ENCODE data around the gene MESD. TPM values are rescaled to one million over a fixed set of nuclear protein-coding genes. Genes with fewer than 3 reads are reported as not detected.
A peak's percentile ranks its signal among the peaks of the same experiment; 100 is the strongest.

Gene MESD
- total and polyA plus RNA-seq, 11 donors = 11.2 to 19.8 (median 14.8) TPM

DNA sequence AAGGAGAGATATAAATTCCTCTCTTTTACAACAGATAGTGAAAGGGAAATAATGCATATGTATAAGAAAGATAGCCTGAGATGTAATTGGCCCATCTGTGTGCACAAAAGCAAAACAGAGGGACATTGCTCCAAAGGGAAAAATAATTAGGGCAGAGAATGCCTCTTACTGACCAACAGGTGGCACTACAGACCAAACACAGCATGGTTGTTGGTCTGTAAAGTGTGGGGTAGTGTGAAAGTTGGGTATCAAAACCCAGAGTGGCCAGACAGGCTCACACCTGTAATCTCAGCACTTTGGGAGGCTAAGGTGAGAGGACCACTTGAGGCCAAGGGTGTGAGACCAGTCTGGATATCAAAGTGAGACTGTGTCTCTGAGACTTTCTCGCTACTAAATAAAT, 6.6 kb upstream of the MESD start:
- no peak for DNase-seq
- intact Hi-C loops (cut with DNase I) = loop anchor here in 5 of 10 donors (5.0 to 10.0 kb wide), 5 partner anchors 109 to 1049 kb away; partner anchors contain the start of gene MEX3B (in 1 of the 5)
- peaks cover 0 to 31% (median 10%) of the 10 kb centered on the region in 12 donors for H3K4me1 ChIP-seq
- H3K27me3 ChIP-seq = no peaks in the 10 kb centered on the region
- no peaks in the 10 kb centered on the region for H3K36me3 ChIP-seq
- WGBS, 4 donors = 90 to 100% (median 98%) methylated on average over 1 of the region's 1 CpG
- TF ChIP-seq, protein P1, sequence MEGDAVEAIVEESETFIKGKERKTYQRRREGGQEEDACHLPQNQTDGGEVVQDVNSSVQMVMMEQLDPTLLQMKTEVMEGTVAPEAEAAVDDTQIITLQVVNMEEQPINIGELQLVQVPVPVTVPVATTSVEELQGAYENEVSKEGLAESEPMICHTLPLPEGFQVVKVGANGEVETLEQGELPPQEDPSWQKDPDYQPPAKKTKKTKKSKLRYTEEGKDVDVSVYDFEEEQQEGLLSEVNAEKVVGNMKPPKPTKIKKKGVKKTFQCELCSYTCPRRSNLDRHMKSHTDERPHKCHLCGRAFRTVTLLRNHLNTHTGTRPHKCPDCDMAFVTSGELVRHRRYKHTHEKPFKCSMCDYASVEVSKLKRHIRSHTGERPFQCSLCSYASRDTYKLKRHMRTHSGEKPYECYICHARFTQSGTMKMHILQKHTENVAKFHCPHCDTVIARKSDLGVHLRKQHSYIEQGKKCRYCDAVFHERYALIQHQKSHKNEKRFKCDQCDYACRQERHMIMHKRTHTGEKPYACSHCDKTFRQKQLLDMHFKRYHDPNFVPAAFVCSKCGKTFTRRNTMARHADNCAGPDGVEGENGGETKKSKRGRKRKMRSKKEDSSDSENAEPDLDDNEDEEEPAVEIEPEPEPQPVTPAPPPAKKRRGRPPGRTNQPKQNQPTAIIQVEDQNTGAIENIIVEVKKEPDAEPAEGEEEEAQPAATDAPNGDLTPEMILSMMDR (IDR thresholded peaks at IDR 0.05) = peak; percentile 25 to 49 (median 42)
- no peak for TF ChIP-seq POLR2A (IDR thresholded peaks at IDR 0.05)
- no peak for ATAC-seq
- no peak overlapping the region for H3K27ac ChIP-seq
- H3K9me3 ChIP-seq = peaks cover 0 to 5% (median 0%) of the 10 kb centered on the region in 12 donors
- no peak overlapping the region for H3K4me3 ChIP-seq

DNA sequence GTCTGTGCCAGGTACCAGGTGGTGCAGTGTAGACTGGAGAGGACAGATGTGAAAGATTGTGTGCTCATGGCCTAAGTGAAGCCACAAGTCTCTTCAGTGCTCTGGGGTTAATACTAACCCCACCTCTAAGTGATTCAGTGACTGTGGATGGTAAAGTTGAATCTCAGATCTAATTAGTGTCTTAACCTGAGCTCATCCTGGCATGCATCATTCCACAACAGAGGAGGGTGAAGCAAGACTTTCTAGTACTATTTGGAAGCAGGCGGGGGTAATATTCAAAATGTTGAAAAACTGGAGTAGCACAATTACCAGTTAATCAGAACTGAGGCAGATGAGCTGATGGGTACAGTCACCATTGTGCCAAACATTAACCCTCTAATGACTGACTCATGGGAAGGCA, 2.8 kb upstream of the MESD start:
- WGBS, 4 donors = 92 to 100% (median 99%) methylated on average over 1 of the region's 1 CpG
- peak overlapping the region in 2 of 12 donors; percentile 41 to 88 for H3K27ac ChIP-seq

DNA sequence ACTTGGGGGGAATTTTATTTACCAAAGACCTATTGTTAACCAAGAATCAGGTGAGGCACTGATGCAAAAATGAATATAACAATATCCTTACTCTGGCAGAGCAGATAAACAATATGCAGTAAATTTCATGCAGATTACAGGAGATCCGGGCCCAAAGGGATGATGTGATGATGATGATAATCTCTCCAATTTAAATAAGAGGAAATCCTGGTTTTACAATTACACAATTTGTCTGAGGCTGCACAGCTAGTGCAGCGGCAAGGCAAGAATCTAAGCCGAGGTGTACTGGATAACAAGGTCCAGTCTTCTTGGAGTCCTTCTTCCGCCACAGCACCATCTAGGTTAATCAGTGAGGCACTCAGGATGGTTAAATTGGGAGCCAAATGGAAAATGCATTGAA, 2.4 kb upstream of the MESD start:
- WGBS, 4 donors = 71 to 73% (median 72%) methylated on average over 4 of the region's 4 CpGs
- H3K27ac ChIP-seq = peak overlapping the region in 10 of 12 donors; percentile 1 to 96 (median 93)
- ATAC-seq (no peak), DNase-seq (no peak)
- peaks cover 0 to 5% (median 0%) of the 10 kb centered on the region in 12 donors for H3K9me3 ChIP-seq
- no peaks in the 10 kb centered on the region for H3K27me3 ChIP-seq
- no peak overlapping the region for H3K4me3 ChIP-seq
- intact Hi-C loops (cut with DNase I) = loop anchor here in 3 of 10 donors (10.0 kb wide), 3 partner anchors 113 to 1053 kb away; partner anchors contain the start of gene MEX3B (in 1 of the 3)
- H3K36me3 ChIP-seq = no peaks in the 10 kb centered on the region
- TF ChIP-seq POLR2A (IDR thresholded peaks at IDR 0.05) = no peak
- TF ChIP-seq, protein P1 (IDR thresholded peaks at IDR 0.05) = no peak
- H3K4me1 ChIP-seq = peaks cover 10 to 45% (median 36%) of the 10 kb centered on the region in 12 donors

More for the DNA sequence above, 2.8 kb upstream of the MESD start:
- H3K27me3 ChIP-seq = no peaks in the 10 kb centered on the region
- no peaks in the 10 kb centered on the region for H3K36me3 ChIP-seq
- no peak overlapping the region for H3K4me3 ChIP-seq
- TF ChIP-seq, protein P1 (IDR thresholded peaks at IDR 0.05) = no peak
- peaks cover 0 to 5% (median 0%) of the 10 kb centered on the region in 12 donors for H3K9me3 ChIP-seq
- peaks cover 10 to 41% (median 32%) of the 10 kb centered on the region in 12 donors for H3K4me1 ChIP-seq
- ATAC-seq = no peak
- intact Hi-C loops (cut with DNase I) = loop anchor here in 3 of 10 donors (10.0 kb wide), 3 partner anchors 112 to 1052 kb away; partner anchors contain the start of gene MEX3B (in 1 of the 3)
- no peak for DNase-seq

DNA sequence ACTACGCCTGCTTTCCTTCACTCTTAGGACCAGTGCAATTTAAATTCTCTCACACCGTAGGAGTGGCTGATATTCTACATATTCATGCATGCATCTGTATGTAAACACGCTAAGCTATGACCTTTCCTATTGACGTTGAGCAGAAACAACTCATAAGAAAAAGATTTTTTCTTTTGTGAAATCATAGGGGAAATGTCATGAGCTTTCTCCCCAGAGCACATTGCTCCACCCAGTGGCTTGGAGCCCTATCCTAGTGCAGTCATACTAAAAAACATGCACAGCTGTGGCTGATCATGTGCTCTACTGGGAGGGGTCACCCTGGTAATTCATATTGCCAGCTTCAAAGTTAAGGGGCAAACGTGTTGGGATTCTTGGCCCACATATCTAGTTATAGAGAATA, 1.8 kb upstream of the MESD start:
- no peaks in the 10 kb centered on the region for H3K36me3 ChIP-seq
- H3K9me3 ChIP-seq = peaks cover 0 to 3% (median 0%) of the 10 kb centered on the region in 12 donors
- DNase-seq (peak in 4 of 5 donors; percentile 51 to 81 (median 69)), ATAC-seq (peak; percentile 29 to 62 (median 52))
- H3K4me1 ChIP-seq = peaks cover 10 to 51% (median 39%) of the 10 kb centered on the region in 12 donors
- TF ChIP-seq, protein P1 (IDR thresholded peaks at IDR 0.05) = peak in 4 of 12 donors; percentile 15 to 36 (median 23)
- TF ChIP-seq POLR2A (IDR thresholded peaks at IDR 0.05) = no peak
- no peak overlapping the region for H3K4me3 ChIP-seq
- H3K27me3 ChIP-seq = no peaks in the 10 kb centered on the region
- intact Hi-C loops (cut with DNase I) = loop anchor here in 4 of 10 donors (2.0 to 10.0 kb wide), 4 partner anchors 113 to 1053 kb away; partner anchors contain the start of gene MEX3B (in 1 of the 4)
- peak overlapping the region; percentile 73 to 96 (median 92) for H3K27ac ChIP-seq
- WGBS, 4 donors = 46 to 59% (median 50%) methylated on average over 5 of the region's 5 CpGs

Measured in heart left ventricle (tissue), 16 donors.